Measurements from ENCODE around the gene MAGI3.

Gene MAGI3

GRCh38 chr1:113721010-113721409, 330.7 kb downstream of the MAGI3 start:
- TF ChIP-seq GATA3 (IDR thresholded peaks at IDR 0.05; ENCODE audit: low read depth, low read length): no peak
- no peak for TF ChIP-seq GATA2 (IDR thresholded peaks at IDR 0.05; ENCODE audit: low read depth, low read length)

- TF ChIP-seq GATA2 (IDR thresholded peaks at IDR 0.05; ENCODE audit: low read depth, low read length): no peak
- TF ChIP-seq GATA3 (IDR thresholded peaks at IDR 0.05; ENCODE audit: low read depth, low read length): no peak
Observed at GRCh38 chr1:113732802-113733201, 342.5 kb downstream of the MAGI3 start.

GRCh38 chr1:113734357-113735055, 344.2 kb downstream of the MAGI3 start:
- TF ChIP-seq GATA2 (IDR thresholded peaks at IDR 0.05; ENCODE audit: low read depth, low read length) (no peak), GATA3 (IDR thresholded peaks at IDR 0.05; ENCODE audit: low read depth, low read length) (no peak)
